Stomach smooth muscle (tissue), 2 donors: Measurements from ENCODE around the gene CITED1.

ENCODE experiments used
- H3K27ac ChIP-seq: one replicate; pipeline ENCODE4 v1.7.0; 2013; ENCODE audit warnings: mild to moderate bottlenecking, low read length, inconsistent platforms
- H3K27me3 ChIP-seq, 2 donors: one replicate each; pipeline ENCODE4 v1.7.0; 2013; ENCODE audit warnings: low read length in 2 of 2; ENCODE audit not compliant: insufficient read depth in 2 of 2, control insufficient read depth in 1 of 2
- H3K36me3 ChIP-seq, 2 donors: one replicate each; pipeline ENCODE4 v1.7.0; 2013; ENCODE audit warnings: low read length in 2 of 2; ENCODE audit not compliant: control insufficient read depth in 2 of 2, insufficient read depth in 2 of 2
- H3K4me1 ChIP-seq: one replicate; pipeline ENCODE4 v1.7.0; 2013; ENCODE audit warnings: low read length; ENCODE audit not compliant: control insufficient read depth, insufficient read depth
- H3K4me3 ChIP-seq, 2 donors: one replicate each; pipeline ENCODE4 v1.7.0; 2013; ENCODE audit warnings: low read length in 2 of 2
- H3K9ac ChIP-seq, 2 donors: one replicate each; pipeline ENCODE4 v1.7.0; 2013; ENCODE audit warnings: low read length in 2 of 2, mild to moderate bottlenecking in 1 of 2
- H3K9me3 ChIP-seq, 2 donors: one replicate each; pipeline ENCODE4 v1.7.0; 2013; ENCODE audit warnings: low read length in 2 of 2; ENCODE audit not compliant: control insufficient read depth in 2 of 2
- donor health status: healthy.
- donor health status: Pancreatic carcinoma.

CITED1 gene

GRCh38 chrX:72269671-72270251, 36.0 kb downstream of the CITED1 start:
- H3K36me3 ChIP-seq, result peaks cover 19 to 48% of the 10 kb centered on the region in 2 donors

DNA sequence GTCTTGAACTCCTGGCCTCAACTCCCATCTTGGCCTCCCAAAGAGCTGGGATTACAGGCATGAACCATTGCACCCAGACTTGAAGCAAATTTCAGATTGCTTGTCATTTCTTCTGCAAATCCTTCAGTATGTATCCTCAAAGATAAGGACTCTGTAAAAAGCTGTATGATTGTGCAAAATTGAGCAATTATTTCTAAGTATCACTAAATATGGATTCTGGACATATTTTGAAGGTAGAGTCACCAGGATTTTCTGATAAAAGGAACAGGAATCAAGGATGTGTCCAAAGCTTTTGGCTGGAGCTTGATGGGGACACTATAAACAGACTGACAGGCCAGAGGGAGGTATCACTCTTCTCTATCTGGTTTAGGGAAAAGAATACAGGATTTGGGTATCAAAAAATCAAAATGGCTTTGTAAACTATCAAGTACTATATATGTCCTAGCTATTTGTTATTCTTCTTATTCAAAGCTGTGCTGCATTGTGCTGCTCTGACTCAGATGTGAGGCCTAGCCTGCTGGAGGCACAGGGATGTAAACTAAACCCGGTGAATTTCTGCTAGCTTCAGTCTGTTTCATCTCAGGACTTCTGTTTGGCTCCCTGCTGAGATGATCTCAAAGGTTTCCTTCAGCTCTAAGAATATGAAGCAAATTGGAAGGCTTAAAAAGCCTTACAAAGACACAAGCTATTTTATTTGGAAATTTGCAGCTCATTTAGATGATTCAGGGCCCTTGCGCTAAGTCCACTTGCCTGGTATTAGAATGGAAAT, 36.9 kb downstream of the CITED1 start:
- peak overlapping the region; percentile 41 for H3K27ac ChIP-seq
- peaks cover 14 to 39% of the 10 kb centered on the region in 2 donors for H3K36me3 ChIP-seq
- peaks cover 3% of the 10 kb centered on the region for H3K4me1 ChIP-seq

More at GRCh38 chrX:72269671-72270251, 36.0 kb downstream of the CITED1 start:
- Histone ChIP-seq H3K27ac (peak overlapping the region; percentile 41), H3K4me3 (no peak overlapping the region), H3K27me3 (no peaks in the 10 kb centered on the region), H3K4me1 (peaks cover 4% of the 10 kb centered on the region), H3K9ac (no peak overlapping the region), H3K9me3 (no peaks in the 10 kb centered on the region)

DNA sequence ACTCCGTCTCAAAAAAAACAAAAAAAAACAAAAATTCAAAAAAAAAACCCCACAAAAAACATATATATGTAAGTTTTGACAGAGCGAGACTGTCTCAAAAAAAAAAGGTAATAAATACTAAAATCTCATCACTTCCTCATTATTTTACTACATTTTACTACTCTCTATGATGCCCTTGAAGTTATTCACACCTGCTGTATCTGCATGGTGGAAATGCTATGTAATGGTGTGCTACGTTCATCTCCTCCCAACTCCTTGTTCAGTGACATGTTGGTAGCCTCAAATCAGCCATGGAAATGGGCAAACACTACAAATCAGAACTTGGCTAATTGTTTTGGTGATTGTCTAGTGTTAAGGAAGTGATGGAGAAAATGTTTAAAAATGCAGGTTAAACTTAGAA, 40.5 kb downstream of the CITED1 start:
- no peaks in the 10 kb centered on the region for H3K9me3 ChIP-seq
- H3K4me1 ChIP-seq, result peaks cover 2% of the 10 kb centered on the region
- no peak overlapping the region for H3K27ac ChIP-seq
- H3K36me3 ChIP-seq, result peaks cover 0 to 12% of the 10 kb centered on the region in 2 donors
- H3K9ac ChIP-seq, result no peak overlapping the region
- H3K4me3 ChIP-seq, result no peak overlapping the region
- no peaks in the 10 kb centered on the region for H3K27me3 ChIP-seq

More for the DNA sequence above, 36.9 kb downstream of the CITED1 start:
- H3K9ac ChIP-seq, result no peak overlapping the region
- H3K9me3 ChIP-seq, result no peaks in the 10 kb centered on the region
- H3K4me3 ChIP-seq, result no peak overlapping the region
- H3K27me3 ChIP-seq, result no peaks in the 10 kb centered on the region

- Histone ChIP-seq H3K4me1 (no peaks in the 10 kb centered on the region), H3K27me3 (no peaks in the 10 kb centered on the region), H3K9ac (no peak overlapping the region), H3K4me3 (no peak overlapping the region), H3K9me3 (no peaks in the 10 kb centered on the region), H3K36me3 (no peaks in the 10 kb centered on the region), H3K27ac (no peak overlapping the region)
Observed at GRCh38 chrX:72262077-72262476, 43.6 kb downstream of the CITED1 start.

GRCh38 chrX:72260448-72260847, 45.3 kb downstream of the CITED1 start:
- H3K9me3 ChIP-seq, result no peaks in the 10 kb centered on the region
- H3K36me3 ChIP-seq, result no peaks in the 10 kb centered on the region
- no peak overlapping the region for H3K27ac ChIP-seq
- H3K4me3 ChIP-seq, result no peak overlapping the region
- no peak overlapping the region for H3K9ac ChIP-seq
- peaks cover 0 to 3% of the 10 kb centered on the region in 2 donors for H3K27me3 ChIP-seq
- H3K4me1 ChIP-seq, result peaks cover under 1% of the 10 kb centered on the region

GRCh38 chrX:72258174-72258573, 47.5 kb downstream of the CITED1 start:
- H3K36me3 ChIP-seq, result no peaks in the 10 kb centered on the region
- H3K4me3 ChIP-seq, result no peak overlapping the region
- H3K9me3 ChIP-seq, result no peaks in the 10 kb centered on the region
- H3K27ac ChIP-seq, result no peak overlapping the region
- peaks cover 0 to 6% of the 10 kb centered on the region in 2 donors for H3K27me3 ChIP-seq
- peaks cover 3% of the 10 kb centered on the region for H3K4me1 ChIP-seq
- no peak overlapping the region for H3K9ac ChIP-seq

- no peak overlapping the region for H3K9ac ChIP-seq
- peaks cover 0 to 8% of the 10 kb centered on the region in 2 donors for H3K27me3 ChIP-seq
- no peaks in the 10 kb centered on the region for H3K36me3 ChIP-seq
- no peak overlapping the region for H3K4me3 ChIP-seq
- H3K27ac ChIP-seq, result no peak overlapping the region
- H3K9me3 ChIP-seq, result no peaks in the 10 kb centered on the region
- peaks cover 3% of the 10 kb centered on the region for H3K4me1 ChIP-seq
Observed at GRCh38 chrX:72255864-72256263, 49.9 kb downstream of the CITED1 start.

DNA sequence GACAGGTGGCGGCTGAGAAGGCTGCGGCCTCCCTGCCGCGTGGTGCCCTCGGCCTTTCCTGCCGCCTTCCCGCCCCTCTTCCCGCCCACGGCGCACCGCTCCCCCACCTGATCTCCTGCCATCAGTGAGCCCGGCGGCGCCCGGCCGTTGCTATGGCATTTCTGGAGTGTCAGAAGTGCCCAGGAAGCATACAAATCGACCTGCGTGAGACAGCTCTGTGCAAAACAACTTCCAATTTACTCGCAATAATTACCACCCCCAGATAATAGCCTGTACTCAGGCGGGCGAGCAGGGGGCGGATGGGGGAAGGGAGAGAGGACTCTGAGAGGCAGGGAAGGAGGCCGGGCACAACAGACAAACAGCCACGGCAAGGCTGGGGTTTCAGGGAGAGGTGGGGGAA, 50.3 kb downstream of the CITED1 start:
- Histone ChIP-seq H3K27me3 (peaks cover 0 to 8% of the 10 kb centered on the region in 2 donors), H3K9me3 (no peaks in the 10 kb centered on the region), H3K27ac (no peak overlapping the region), H3K9ac (no peak overlapping the region), H3K4me3 (no peak overlapping the region), H3K4me1 (peaks cover 3% of the 10 kb centered on the region), H3K36me3 (no peaks in the 10 kb centered on the region)

DNA sequence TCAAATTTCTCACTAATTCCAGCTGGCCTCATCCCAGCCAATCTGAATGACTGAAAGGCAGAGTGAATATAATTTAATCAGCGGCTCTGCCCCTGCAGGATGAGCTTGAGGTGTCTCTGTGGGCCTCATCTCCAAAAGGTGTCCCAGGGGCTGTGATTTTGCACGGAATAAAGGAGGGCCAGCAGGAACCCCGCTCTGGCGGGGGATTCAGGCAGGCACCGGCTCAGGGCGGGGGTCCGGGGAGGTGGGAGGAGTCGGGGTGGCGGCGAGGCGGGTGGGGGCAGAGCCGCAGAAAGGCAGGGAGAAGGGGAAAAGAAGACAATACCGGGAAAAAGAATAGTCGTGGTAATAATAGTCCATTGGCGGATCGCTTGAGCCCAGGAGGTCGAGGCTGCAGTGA, 50.9 kb downstream of the CITED1 start:
- Histone ChIP-seq H3K4me1 (peaks cover 3% of the 10 kb centered on the region), H3K4me3 (no peak overlapping the region), H3K27me3 (peaks cover 0 to 8% of the 10 kb centered on the region in 2 donors), H3K36me3 (no peaks in the 10 kb centered on the region), H3K27ac (no peak overlapping the region), H3K9ac (no peak overlapping the region), H3K9me3 (no peaks in the 10 kb centered on the region)

DNA sequence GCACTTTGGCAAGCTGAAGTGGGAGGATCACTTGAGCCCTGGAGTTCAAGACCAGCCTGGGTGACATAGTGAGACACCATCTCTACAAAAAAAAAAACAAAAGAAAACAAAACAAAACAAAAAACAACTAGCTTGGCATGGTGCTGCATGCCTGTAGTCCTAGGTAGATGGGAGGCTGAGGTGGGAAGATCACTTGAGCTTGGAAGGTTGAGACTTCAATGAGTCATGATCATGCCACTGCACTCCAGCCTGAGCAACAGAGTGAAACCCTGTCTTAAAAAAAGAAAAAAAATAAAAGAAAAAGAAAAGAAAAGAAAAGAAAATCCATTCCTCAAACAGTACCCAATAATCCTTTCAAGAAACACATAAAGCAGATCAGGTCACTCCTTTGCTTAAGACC, 52.0 kb downstream of the CITED1 start:
- Histone ChIP-seq H3K36me3 (no peaks in the 10 kb centered on the region), H3K9ac (no peak overlapping the region), H3K27ac (no peak overlapping the region), H3K27me3 (peaks cover 0 to 8% of the 10 kb centered on the region in 2 donors), H3K4me3 (no peak overlapping the region), H3K9me3 (no peaks in the 10 kb centered on the region), H3K4me1 (peaks cover 3% of the 10 kb centered on the region)
